ENCODE measurements around the gene UBLCP1. TPM values are rescaled to one million over a fixed set of nuclear protein-coding genes. Genes with fewer than 3 reads are reported as not detected.

The UBLCP1 gene
- total and polyA plus RNA-seq, 2 of the 13 experiments (the other 11 are each of a cell fraction or from before 2014, with no cell fraction given), result 6.5 to 12.6 TPM

DNA sequence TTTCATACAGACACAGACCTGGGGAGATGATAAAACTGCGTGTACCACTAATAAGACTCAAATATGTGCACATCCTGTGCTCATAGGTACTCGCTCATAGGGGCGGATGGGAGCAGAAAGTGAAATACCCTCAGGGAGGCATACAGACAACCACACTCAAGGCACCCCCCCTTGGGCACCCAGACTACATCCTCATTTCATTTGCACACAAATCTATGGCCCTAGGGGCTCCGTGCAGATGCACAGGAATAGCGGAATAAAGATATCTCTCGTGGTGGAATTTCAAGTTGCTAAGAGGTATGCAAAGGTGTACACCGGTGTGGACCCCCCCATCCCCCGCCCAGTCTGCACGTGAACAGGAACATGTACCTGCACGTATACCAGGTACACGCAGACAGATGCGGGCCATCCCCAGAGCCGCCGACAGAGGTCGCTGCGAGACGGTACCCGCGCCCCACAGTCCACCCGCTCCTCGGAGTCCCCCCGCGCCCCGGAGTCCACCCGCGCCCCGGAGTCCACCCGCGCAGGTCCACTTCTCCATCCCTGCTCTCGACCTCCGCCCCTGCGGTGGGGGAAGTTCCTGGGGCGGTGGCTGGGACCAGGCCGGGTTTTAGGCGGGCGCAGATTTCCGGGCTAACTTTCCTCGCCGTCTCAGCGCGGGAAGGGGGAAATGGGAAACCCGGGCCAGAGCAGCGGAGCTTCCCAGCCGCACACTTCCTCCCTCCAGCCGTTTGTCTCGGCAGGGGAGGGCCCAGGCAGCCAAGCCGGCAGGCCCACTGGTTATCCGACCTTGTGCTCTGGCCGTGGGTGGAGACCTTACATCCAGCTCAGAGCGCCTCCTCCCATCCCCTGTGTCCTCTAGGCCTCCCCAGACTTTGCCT lies 68.2 kb downstream of the UBLCP1 start (continued):
- TF ChIP-seq, protein P1, sequence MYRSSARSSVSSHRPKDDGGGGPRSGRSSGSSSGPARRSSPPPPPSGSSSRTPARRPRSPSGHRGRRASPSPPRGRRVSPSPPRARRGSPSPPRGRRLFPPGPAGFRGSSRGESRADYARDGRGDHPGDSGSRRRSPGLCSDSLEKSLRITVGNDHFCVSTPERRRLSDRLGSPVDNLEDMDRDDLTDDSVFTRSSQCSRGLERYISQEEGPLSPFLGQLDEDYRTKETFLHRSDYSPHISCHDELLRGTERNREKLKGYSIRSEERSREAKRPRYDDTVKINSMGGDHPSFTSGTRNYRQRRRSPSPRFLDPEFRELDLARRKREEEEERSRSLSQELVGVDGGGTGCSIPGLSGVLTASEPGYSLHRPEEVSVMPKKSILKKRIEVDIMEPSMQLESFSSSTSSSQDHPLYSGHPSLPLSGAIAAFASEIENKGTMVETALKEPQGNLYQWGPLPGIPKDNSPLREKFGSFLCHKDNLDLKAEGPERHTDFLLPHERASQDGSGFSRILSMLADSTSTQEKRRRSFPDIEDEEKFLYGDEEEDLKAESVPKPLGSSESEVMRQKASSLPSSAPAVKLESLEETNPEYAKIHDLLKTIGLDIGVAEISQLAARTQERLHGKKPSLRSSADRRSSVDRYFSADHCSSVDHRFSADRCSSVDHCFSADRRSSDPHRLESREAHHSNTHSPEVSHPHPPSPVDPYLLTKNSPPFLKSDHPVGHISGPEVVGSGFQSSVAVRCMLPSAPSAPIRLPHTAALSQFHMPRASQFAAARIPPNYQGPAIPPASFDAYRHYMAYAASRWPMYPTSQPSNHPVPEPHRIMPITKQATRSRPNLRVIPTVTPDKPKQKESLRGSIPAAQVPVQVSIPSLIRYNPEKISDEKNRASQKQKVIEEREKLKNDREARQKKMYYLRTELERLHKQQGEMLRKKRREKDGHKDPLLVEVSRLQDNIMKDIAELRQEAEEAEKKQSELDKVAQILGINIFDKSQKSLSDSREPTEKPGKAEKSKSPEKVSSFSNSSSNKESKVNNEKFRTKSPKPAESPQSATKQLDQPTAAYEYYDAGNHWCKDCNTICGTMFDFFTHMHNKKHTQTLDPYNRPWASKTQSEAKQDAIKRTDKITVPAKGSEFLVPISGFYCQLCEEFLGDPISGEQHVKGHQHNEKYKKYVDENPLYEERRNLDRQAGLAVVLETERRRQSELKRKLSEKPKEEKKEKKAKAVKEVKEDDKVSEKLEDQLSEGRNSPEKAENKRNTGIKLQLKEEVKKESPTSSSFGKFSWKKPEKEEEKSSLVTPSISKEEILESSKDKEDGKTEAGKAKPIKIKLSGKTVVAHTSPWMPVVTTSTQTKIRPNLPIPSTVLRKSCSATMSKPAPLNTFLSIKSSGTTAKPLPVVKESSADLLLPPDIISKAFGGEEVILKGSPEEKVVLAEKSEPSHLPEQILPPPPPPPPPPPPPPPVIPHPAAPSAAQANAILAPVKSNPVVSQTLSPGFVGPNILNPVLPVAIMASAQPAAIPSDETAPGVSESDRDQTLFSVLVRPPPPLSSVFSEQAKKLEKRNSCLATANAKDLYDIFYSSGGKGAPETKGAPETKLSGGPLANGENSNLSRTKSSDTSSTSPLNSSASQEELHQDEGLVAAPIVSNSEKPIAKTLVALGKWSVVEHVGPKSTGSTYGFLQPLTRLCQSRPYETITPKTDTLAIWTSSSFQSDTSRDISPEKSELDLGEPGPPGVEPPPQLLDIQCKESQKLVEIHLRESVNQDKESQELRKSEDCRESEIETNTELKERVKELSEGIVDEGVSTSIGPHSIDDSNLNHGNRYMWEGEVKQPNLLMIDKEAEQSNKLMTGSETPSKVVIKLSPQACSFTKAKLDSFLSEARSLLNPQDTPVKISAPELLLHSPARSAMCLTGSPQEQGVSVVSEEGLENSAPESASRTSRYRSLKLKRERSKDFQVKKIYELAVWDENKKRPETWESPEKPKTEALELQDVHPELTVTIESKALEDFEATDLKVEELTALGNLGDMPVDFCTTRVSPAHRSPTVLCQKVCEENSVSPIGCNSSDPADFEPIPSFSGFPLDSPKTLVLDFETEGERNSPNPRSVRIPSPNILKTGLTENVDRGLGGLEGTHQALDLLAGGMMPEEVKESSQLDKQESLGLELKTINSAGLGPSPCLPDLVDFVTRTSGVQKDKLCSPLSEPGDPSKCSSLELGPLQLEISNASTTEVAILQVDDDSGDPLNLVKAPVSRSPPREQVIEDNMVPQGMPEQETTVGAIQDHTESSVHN (CRISPR knock-in tag; IDR thresholded peaks at IDR 0.05), result no peak
- no peak for TF ChIP-seq ISL2 (CRISPR knock-in tag; IDR thresholded peaks at IDR 0.05)
- TF ChIP-seq, protein P2, sequence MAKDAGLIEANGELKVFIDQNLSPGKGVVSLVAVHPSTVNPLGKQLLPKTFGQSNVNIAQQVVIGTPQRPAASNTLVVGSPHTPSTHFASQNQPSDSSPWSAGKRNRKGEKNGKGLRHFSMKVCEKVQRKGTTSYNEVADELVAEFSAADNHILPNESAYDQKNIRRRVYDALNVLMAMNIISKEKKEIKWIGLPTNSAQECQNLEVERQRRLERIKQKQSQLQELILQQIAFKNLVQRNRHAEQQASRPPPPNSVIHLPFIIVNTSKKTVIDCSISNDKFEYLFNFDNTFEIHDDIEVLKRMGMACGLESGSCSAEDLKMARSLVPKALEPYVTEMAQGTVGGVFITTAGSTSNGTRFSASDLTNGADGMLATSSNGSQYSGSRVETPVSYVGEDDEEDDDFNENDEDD (CRISPR knock-in tag; IDR thresholded peaks at IDR 0.05; ENCODE audit: borderline replicate concordance), result 0 out of 2 replicates have a peak, but pooled peaks have one; percentile 24
- no peak for TF ChIP-seq TFAP4 (IDR thresholded peaks at IDR 0.05; ENCODE audit: borderline replicate concordance, low read depth)
- TF ChIP-seq ZNF205 (CRISPR knock-in tag; IDR thresholded peaks at IDR 0.05), result no peak
- TF ChIP-seq ZNF543 (CRISPR knock-in tag; IDR thresholded peaks at IDR 0.05), result no peak
- no peak for TF ChIP-seq JARID2 (CRISPR knock-in tag; IDR thresholded peaks at IDR 0.05; ENCODE audit: insufficient replicate concordance)
- TF ChIP-seq BCL6 (CRISPR knock-in tag; IDR thresholded peaks at IDR 0.05), result no peak
- no peak for TF ChIP-seq ZNF496 (CRISPR knock-in tag; IDR thresholded peaks at IDR 0.05; ENCODE audit: insufficient replicate concordance)
- no peak for TF ChIP-seq ZIK1 (CRISPR knock-in tag; IDR thresholded peaks at IDR 0.05; ENCODE audit: borderline replicate concordance, low read depth)
- TF ChIP-seq TEF (CRISPR knock-in tag; IDR thresholded peaks at IDR 0.05), result no peak
